H1 (cell line): ENCODE results near the gene COPS7A. TPM values are rescaled to one million over a fixed set of nuclear protein-coding genes. Genes with fewer than 3 reads are reported as not detected.

Experiments
- CEBPB ChIP-seq: IDR thresholded peaks from 2 replicates; pipeline ENCODE4 v1.6.1; 2012; ENCODE audit warnings: low read depth, low read length
- KDM4A ChIP-seq: IDR thresholded peaks from one replicate; pipeline ENCODE4 v1.7.1; 2012; ENCODE audit warnings: low read depth, mild to moderate bottlenecking, moderate library complexity, low read length, inconsistent platforms; ENCODE audit not compliant: severe bottlenecking
- MAX ChIP-seq: IDR thresholded peaks from 2 replicates; pipeline ENCODE4 v1.6.1; 2012; ENCODE audit warnings: inconsistent platforms
- TAF7 ChIP-seq: optimal IDR thresholded peaks from 2 replicates; pipeline ENCODE3; 2011; ENCODE audit warnings: low read depth, mild to moderate bottlenecking, inconsistent platforms, low read length, moderate library complexity, borderline replicate concordance
- polyA plus RNA-seq, 7 experiments: library from polyadenylated mRNA; depleted of rRNA in 3 of 7; stranded (reverse) in 5 of 7; unstranded in 2 of 7; fragments of >200 nt in 5 of 7; fragments of 200-250 nt in 2 of 7; gene quantifications; 1 replicate in 5 of 7; 2 replicates in 1 of 7; 4 replicates in 1 of 7; pipeline versions ENCODE4 v1.2.1 to v1.2.3, GENCODE V29; 2011 to 2013; ENCODE audit warnings: missing spikeins in 2 of 7, mixed read lengths in 2 of 7
- total RNA-seq: library from RNA; stranded (reverse); fragmentation: NEBNext Ultra II Directional; extraction: Animal tissue kit (Norgen Biotek cat#: 25700); gene quantifications from 2 replicates; pipeline ENCODE4 v1.2.1, GENCODE V29; 2021

Gene COPS7A
- total and polyA plus RNA-seq, 2 of the 8 experiments (the other 6 are each of a cell fraction or from before 2014, with no cell fraction given): 44.5 to 95.9 TPM

GRCh38 chr12:6699989-6700645 is 23.7 kb upstream of the COPS7A start (continued):
- TF ChIP-seq TAF7: no peak
- TF ChIP-seq KDM4A: peak; percentile 99
- no peak for TF ChIP-seq CEBPB
- TF ChIP-seq MAX: peak; percentile 13; the same call in 1 of the 2 replicates
